GM21737 (cell line): ENCODE measurements around the gene AGAP1.

Experiments
- ATAC-seq: cut with Tn5 transposase; IDR thresholded peaks from one replicate; pipeline ENCODE4 v1.9.1; 2021; ENCODE audit warnings: mild to moderate bottlenecking, moderate library complexity; ENCODE audit not compliant: unreplicated experiment

Gene AGAP1

GRCh38 chr2:236171680-236172254, 677.9 kb downstream of the AGAP1 start:
- ATAC-seq: no peak

DNA sequence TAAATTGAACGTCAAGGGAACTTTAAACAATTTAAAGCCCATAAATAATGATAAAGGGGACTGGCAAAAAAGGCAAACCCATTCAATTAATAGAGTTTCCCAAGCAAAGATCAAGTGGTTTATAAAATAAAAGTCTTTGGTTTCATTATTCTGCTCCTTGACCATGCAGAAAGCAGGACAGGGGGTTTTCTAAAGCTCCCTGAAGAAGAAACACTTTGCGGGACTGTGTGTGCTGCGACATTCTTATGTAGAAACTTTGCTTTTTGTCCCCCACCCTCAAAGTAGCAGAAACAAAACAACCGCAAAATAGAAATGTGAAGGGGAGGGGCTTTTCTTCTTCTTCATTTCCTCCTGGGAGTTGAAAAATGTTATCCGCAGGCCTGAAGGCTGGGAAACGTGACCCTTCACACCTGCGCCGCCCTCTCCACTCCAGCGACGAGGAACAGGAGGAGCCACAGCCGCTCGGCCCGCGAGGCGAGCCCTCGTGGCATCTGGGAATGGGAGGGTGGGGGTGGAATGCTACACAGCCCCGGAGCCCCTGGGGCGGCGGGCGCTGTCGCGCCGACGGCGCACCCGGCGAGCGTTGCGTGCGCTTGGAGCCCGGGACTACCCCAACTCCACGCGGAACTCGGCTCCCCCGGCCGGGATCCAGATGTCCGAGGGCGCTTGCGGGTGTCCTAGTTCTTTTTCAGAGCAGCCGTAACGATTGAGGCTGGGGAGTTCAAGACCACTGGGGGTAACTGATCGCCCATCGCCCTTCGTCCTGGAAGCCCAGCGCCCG, 678.6 kb downstream of the AGAP1 start:
- no peak for ATAC-seq

GRCh38 chr2:236173036-236173728, 679.3 kb downstream of the AGAP1 start:
- ATAC-seq: no peak

- ATAC-seq: no peak
These were observed 680.1 kb downstream of the AGAP1 start for GRCh38 chr2:236173729-236174607.

DNA sequence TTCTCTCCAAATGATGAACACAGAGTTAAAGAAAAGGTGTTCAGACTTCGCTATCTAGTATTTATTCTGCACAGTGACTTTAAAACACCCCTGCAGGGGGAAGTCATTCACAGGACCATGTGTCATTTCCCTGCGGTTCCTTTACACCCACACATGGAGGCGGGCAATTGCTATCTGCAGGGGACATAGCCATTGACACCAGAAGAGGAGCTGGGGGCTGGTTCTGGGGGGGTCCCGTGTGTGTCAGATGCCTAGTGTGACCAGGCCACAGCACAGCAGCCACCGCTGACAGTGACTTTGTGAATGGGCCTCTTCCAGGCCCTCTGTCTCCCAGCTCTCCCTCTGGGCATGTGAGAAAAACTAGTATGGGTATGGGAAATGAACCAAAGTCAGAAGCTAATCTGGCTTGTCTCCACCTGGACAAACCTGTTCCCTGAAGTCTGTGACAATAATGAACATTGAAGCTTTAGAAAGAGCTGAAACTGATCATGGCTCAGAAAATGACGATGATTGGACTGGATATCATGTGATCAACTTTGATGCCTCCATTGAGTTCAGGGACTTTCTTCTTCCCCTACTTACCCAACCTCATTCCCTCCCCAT, 681.8 kb downstream of the AGAP1 start:
- ATAC-seq: no peak

GRCh38 chr2:236176417-236176816, 682.6 kb downstream of the AGAP1 start:
- no peak for ATAC-seq

DNA sequence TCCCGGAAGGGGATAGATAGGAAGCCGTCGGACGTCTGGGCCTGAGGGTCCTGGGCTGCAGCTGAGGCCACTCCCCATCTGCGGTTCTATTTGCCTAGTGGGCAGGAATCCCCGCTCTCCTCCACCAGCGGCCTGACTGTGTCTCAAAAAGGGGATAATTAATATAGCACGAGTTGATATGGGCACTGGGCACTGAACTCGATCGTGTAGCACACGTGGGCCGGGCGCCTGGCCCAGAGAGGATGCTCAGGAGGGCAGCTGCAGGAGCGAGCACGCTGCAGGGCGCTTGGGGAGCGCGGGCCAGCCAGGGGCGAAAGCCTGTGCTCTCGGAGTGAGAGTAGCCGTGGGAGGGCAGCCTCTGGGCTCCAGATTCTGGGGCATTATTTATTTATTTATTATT, 683.1 kb downstream of the AGAP1 start:
- ATAC-seq: no peak

DNA sequence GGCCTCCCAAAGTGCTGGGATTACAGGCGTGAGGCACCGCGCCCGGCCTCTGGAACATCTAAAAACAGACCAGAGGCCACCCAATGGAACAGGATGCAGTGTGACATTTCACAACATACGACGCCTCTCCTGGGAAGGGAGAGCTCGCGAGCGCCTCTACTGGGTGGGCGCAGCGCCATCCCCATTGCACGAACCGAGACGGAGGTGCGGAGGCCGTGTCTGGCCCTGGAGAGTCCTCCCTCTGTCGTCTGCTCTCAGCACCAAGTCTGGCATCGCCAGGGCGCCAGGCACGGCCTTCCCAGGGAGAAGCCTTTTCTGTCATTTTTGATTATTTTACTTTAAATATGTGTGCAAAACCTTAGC, 683.7 kb downstream of the AGAP1 start:
- no peak for ATAC-seq

DNA sequence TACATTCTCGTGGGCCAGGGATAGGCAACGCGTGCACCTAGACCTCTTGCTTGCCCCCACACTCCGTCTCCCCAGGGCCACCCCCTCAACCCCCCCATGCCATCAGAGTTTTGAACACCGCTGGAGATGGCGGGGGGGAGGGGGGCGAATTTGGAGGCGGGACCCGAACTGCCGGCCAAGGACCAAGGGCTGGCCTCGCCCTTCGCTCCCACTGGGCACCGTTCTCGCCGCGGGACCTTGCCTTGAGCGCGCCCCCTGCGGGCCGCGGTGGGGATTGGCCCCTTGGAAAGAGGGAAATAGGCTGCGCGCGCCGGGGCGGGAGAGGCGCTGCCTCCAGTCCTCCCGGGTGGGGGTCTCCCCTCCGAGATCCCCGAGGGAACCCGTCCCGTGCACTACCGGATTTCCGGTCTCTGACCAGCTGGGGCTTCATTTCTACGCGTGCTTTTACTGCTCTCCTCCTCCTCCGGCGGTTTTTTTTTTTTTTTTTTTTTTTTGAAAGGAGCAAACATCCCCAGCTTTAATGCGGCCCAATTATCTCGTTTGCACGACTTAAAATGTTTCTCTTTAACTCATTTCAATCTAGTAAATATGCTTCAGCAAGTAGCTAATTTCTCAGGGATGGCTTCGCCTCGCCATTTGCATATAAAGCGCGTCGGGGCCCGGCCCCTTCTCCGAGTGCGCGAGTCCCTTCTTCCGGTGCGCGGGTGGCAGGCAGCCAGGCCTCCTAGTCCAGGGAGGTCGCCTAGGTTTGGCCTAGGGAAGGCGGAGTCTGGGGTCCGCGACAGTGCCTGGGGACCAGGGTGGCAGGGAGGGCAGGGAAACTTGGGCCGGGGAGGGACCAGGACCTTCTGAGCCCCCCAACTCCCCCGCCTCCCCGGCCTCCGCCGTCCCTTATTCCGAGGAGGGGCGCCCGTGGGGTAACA, 684.4 kb downstream of the AGAP1 start:
- no peak for ATAC-seq

DNA sequence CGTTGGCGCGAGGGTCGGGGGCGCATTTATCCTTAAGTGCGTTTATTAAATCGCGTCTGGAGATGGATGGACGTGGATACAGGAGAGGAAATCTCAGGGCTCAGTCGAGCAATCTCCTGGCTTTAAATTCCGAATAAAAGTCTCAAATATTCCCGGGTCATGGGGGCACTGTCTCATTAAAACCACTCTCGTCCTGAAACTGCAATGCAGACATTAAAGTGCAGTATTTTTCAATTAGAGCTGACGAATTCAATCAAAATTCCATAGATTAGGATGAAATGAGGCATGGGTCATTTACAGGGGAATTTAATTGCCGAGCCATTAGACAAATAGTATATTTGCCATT, 685.0 kb downstream of the AGAP1 start:
- ATAC-seq: no peak

- ATAC-seq: no peak
These were observed 685.6 kb downstream of the AGAP1 start for GRCh38 chr2:236179236-236180075.

DNA sequence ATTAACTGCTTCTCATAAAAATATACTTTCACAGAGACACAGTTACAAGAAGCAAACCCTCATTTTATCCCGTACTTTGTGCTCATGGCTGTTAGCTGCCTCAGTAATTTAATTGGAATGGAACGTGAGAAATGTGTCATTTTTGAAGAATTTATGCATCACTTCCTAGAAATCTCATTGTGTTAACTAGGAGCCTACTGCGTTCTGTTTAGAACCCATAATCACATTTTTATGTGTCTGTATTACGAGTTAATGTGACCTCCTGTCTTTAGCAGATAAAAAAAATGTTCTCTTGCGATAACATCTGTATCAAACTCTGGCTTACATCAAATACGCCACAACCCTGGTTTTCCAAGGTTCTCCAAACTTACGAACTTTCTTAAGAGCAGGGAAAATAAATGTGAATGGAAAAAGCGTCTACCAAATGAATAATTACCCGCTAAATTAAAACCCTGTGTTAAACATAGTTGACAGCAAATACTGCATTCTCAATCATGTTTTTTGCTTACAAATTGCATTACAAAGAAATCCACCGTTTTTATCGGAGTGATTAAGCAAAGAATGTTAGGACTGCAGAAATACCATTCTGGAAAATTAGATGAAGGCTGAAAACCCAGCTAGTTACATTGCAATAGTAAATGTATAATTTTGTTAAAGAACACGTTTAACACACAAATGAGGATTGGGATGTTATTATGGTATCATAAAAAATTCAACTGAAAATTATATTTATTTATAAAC, 686.4 kb downstream of the AGAP1 start:
- ATAC-seq: no peak

- ATAC-seq: no peak
These were observed 687.1 kb downstream of the AGAP1 start for GRCh38 chr2:236180831-236181453.
